GM12878 (cell line): ENCODE measurements around the gene ERN1.

Experiments used
- CTCF ChIP-seq, 3 experiments: IDR thresholded peaks in 2 of 3; conservative IDR thresholded peaks in 1 of 3; 2 replicates each; pipeline ENCODE4 v1.5.1; 2011; ENCODE audit warnings: low read depth in 3 of 3, low read length in 3 of 3, mild to moderate bottlenecking in 3 of 3, control low read depth in 2 of 3, moderate library complexity in 2 of 3, inconsistent platforms in 1 of 3, mixed read lengths in 1 of 3; ENCODE audit not compliant: control insufficient read depth in 2 of 3, insufficient read depth in 1 of 3; ENCODE audit errors: extremely low read depth in 1 of 3
- USF2 ChIP-seq: IDR thresholded peaks from 2 replicates; pipeline ENCODE4 v1.6.1; 2011; ENCODE audit warnings: low read depth, low read length, improper control_type of control experiment, borderline replicate concordance

DNA sequence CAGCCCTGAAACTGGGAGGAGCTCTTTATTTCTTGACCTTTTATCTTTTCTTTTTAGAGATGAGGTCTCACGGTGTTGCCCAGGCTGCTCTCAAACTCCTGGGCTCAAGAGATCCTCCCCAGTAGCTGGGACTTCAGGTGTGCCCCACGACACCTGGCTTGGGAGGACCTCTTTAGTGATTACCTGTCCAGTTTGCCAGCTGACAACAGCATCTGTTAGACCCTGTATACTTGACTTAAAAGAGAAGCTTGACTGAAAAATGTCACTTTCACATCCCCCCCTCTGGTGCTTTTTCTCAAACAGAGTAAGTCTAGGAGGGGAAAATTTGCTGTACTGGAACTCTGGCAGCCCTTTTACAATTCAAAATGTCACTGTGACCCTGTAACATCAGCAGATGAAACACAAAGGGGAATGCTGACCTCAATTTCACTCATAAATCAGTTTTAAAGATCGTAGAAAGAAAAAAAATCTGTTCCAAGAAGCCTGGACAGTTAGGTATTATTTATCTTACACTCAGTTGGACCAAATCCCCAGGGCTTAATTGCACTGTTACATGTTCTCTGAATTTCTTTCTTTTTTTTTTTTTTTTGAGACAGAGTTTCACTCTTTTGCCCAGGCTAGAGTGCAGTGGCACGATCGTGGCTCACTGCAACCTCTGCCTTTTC, 1.8 kb upstream of the ERN1 start:
- TF ChIP-seq CTCF (IDR thresholded peaks at IDR 0.05 in 2 of 3, conservative IDR thresholded peaks at IDR 0.05 in 1 of 3; ENCODE audit: control insufficient read depth in 2 of 3, extremely low read depth in 1 of 3, insufficient read depth in 1 of 3, low read depth in 3 of 3, low read length in 3 of 3), result no peak
- TF ChIP-seq USF2, result no peak
